ENCODE data around the gene SMIM10L2A. TPM values are rescaled to one million over a fixed set of nuclear protein-coding genes. Genes with fewer than 3 reads are reported as not detected.

Gene SMIM10L2A
- 9.0 and 9.5 TPM in 2 replicates for total RNA-seq
- long read RNA-seq, partial matches to known transcripts = 0 of 1 reads
- long read RNA-seq, other reads (novel, unspliced or antisense) = 1 of 1 reads

- DNase-seq (ENCODE audit: low spot score, unreplicated experiment) = no peak
- Mint-ChIP-seq H3K4me3 (ENCODE audit: low read depth) (peak within 1 kb of the TSS; percentile 77), H3K36me3 (ENCODE audit: insufficient read depth) (no peaks in the 10 kb centered on the region), H3K4me1 (ENCODE audit: low read depth) (peaks cover 5% of the 10 kb centered on the region), H3K27ac (no peak within 1 kb of the TSS), H3K9me3 (ENCODE audit: low read depth) (peaks cover 17% of the 10 kb centered on the region), H3K27me3 (no peaks in the 10 kb centered on the region)
- TF ChIP-seq CTCF (IDR thresholded peaks at IDR 0.05; ENCODE audit: unreplicated experiment) = no peak
Observed at GRCh38 chrX:135421932-135422809, at the start of gene SMIM10L2A. Gene SMIM10L2A (plus strand): TSS chrX:135421944. CDS start chrX:135422132, 188 bp downstream.

GRCh38 chrX:135373357-135373756 is 48.4 kb upstream of the SMIM10L2A start:
- no peak for TF ChIP-seq CTCF (IDR thresholded peaks at IDR 0.05; ENCODE audit: unreplicated experiment)
- Mint-ChIP-seq H3K4me3 (ENCODE audit: low read depth) (no peak overlapping the region), H3K9me3 (ENCODE audit: low read depth) (peaks cover 19% of the 10 kb centered on the region), H3K36me3 (ENCODE audit: insufficient read depth) (no peaks in the 10 kb centered on the region), H3K27ac (no peak overlapping the region), H3K4me1 (ENCODE audit: low read depth) (no peaks in the 10 kb centered on the region), H3K27me3 (no peaks in the 10 kb centered on the region)
- DNase-seq (ENCODE audit: low spot score, unreplicated experiment) = no peak

- no peak for DNase-seq (ENCODE audit: low spot score, unreplicated experiment)
- H3K27ac Mint-ChIP-seq = no peak overlapping the region
- H3K36me3 Mint-ChIP-seq (ENCODE audit: insufficient read depth) = no peaks in the 10 kb centered on the region
- H3K27me3 Mint-ChIP-seq = no peaks in the 10 kb centered on the region
- H3K4me1 Mint-ChIP-seq (ENCODE audit: low read depth) = no peaks in the 10 kb centered on the region
- TF ChIP-seq CTCF (IDR thresholded peaks at IDR 0.05; ENCODE audit: unreplicated experiment) = no peak
- no peak overlapping the region for H3K4me3 Mint-ChIP-seq (ENCODE audit: low read depth)
- peaks cover 13% of the 10 kb centered on the region for H3K9me3 Mint-ChIP-seq (ENCODE audit: low read depth)
Observed at GRCh38 chrX:135382260-135382659, 39.5 kb upstream of the SMIM10L2A start.

- no peaks in the 10 kb centered on the region for H3K4me1 Mint-ChIP-seq (ENCODE audit: low read depth)
- no peak for TF ChIP-seq CTCF (IDR thresholded peaks at IDR 0.05; ENCODE audit: unreplicated experiment)
- no peak overlapping the region for H3K4me3 Mint-ChIP-seq (ENCODE audit: low read depth)
- H3K9me3 Mint-ChIP-seq (ENCODE audit: low read depth) = peaks cover 13% of the 10 kb centered on the region
- no peak for DNase-seq (ENCODE audit: low spot score, unreplicated experiment)
- H3K27me3 Mint-ChIP-seq = no peaks in the 10 kb centered on the region
- no peaks in the 10 kb centered on the region for H3K36me3 Mint-ChIP-seq (ENCODE audit: insufficient read depth)
- H3K27ac Mint-ChIP-seq = no peak overlapping the region
Observed at GRCh38 chrX:135383249-135383648, 38.5 kb upstream of the SMIM10L2A start.

- no peak for DNase-seq (ENCODE audit: low spot score, unreplicated experiment)
- Mint-ChIP-seq H3K27ac (no peak overlapping the region), H3K27me3 (no peaks in the 10 kb centered on the region), H3K4me1 (ENCODE audit: low read depth) (no peaks in the 10 kb centered on the region), H3K36me3 (ENCODE audit: insufficient read depth) (no peaks in the 10 kb centered on the region), H3K9me3 (ENCODE audit: low read depth) (peaks cover 20% of the 10 kb centered on the region), H3K4me3 (ENCODE audit: low read depth) (no peak overlapping the region)
- TF ChIP-seq CTCF (IDR thresholded peaks at IDR 0.05; ENCODE audit: unreplicated experiment) = no peak
Observed at GRCh38 chrX:135384161-135384836, 37.4 kb upstream of the SMIM10L2A start.

Measured in progenitor cell of endocrine pancreas (in vitro differentiated cells).